ENCODE data around the gene CD8B. TPM values are rescaled to one million over a fixed set of nuclear protein-coding genes. Genes with fewer than 3 reads are reported as not detected.
"Not testable (repeated sequence)": the region's sequence is repeated elsewhere in the genome, so short reads cannot be mapped to it uniquely, and the experiment has no call there.

CD8B gene
- polyA plus RNA-seq (2011; rRNA removed) (not detected in 2 replicates), polyA minus RNA-seq (2011; rRNA and poly(A)+ RNA removed) (not detected in 2 replicates)

GRCh38 chr2:86861628-86862379 is at the start of gene CD8B:
Gene CD8B (minus strand): TSS chr2:86861886. CDS start chr2:86861865, 21 bp downstream.
- POLR2A ChIA-PET; H3K9me3 ChIP-seq (ENCODE audit: control insufficient read depth, insufficient read depth, low read length); CTCF ChIA-PET; H3K27ac ChIP-seq (ENCODE audit: low read depth, low read length); DNase-seq (ENCODE audit: low read depth, low spot score); H3K4me3 ChIP-seq (ENCODE audit: low read depth, low read length); H3K27me3 ChIP-seq (ENCODE audit: control insufficient read depth, insufficient read depth, low read length): not testable (repeated sequence)

GRCh38 chr2:86905868-86906267 is 44.2 kb upstream of the CD8B start:
- H3K9me3 ChIP-seq (ENCODE audit: control insufficient read depth, insufficient read depth, low read length); CTCF ChIA-PET; H3K4me3 ChIP-seq (ENCODE audit: low read depth, low read length); H3K27me3 ChIP-seq (ENCODE audit: control insufficient read depth, insufficient read depth, low read length); DNase-seq (ENCODE audit: low read depth, low spot score); POLR2A ChIA-PET; H3K27ac ChIP-seq (ENCODE audit: low read depth, low read length): not testable (repeated sequence)

GRCh38 chr2:86900687-86901086 is 39.0 kb upstream of the CD8B start:
- POLR2A ChIA-PET; H3K27me3 ChIP-seq (ENCODE audit: control insufficient read depth, insufficient read depth, low read length); DNase-seq (ENCODE audit: low read depth, low spot score); H3K27ac ChIP-seq (ENCODE audit: low read depth, low read length); CTCF ChIA-PET; H3K4me3 ChIP-seq (ENCODE audit: low read depth, low read length); H3K9me3 ChIP-seq (ENCODE audit: control insufficient read depth, insufficient read depth, low read length): not testable (repeated sequence)

GRCh38 chr2:86886026-86886425 is 24.3 kb upstream of the CD8B start:
- CTCF ChIA-PET; DNase-seq (ENCODE audit: low read depth, low spot score); H3K4me3 ChIP-seq (ENCODE audit: low read depth, low read length); POLR2A ChIA-PET; H3K27me3 ChIP-seq (ENCODE audit: control insufficient read depth, insufficient read depth, low read length); H3K9me3 ChIP-seq (ENCODE audit: control insufficient read depth, insufficient read depth, low read length); H3K27ac ChIP-seq (ENCODE audit: low read depth, low read length): not testable (repeated sequence)

GRCh38 chr2:86882865-86883264 is 21.2 kb upstream of the CD8B start:
- H3K27ac ChIP-seq (ENCODE audit: low read depth, low read length); POLR2A ChIA-PET: not testable (repeated sequence)

GRCh38 chr2:86882118-86882665 is 20.5 kb upstream of the CD8B start:
- H3K27ac ChIP-seq (ENCODE audit: low read depth, low read length); H3K9me3 ChIP-seq (ENCODE audit: control insufficient read depth, insufficient read depth, low read length); H3K27me3 ChIP-seq (ENCODE audit: control insufficient read depth, insufficient read depth, low read length); H3K4me3 ChIP-seq (ENCODE audit: low read depth, low read length); DNase-seq (ENCODE audit: low read depth, low spot score); CTCF ChIA-PET; POLR2A ChIA-PET: not testable (repeated sequence)

More at GRCh38 chr2:86882865-86883264, 21.2 kb upstream of the CD8B start:
- CTCF ChIA-PET; H3K27me3 ChIP-seq (ENCODE audit: control insufficient read depth, insufficient read depth, low read length); DNase-seq (ENCODE audit: low read depth, low spot score); H3K4me3 ChIP-seq (ENCODE audit: low read depth, low read length); H3K9me3 ChIP-seq (ENCODE audit: control insufficient read depth, insufficient read depth, low read length): not testable (repeated sequence)

GRCh38 chr2:86878986-86879385 is 17.3 kb upstream of the CD8B start:
- CTCF ChIA-PET; H3K27ac ChIP-seq (ENCODE audit: low read depth, low read length); DNase-seq (ENCODE audit: low read depth, low spot score); H3K27me3 ChIP-seq (ENCODE audit: control insufficient read depth, insufficient read depth, low read length); H3K4me3 ChIP-seq (ENCODE audit: low read depth, low read length); POLR2A ChIA-PET; H3K9me3 ChIP-seq (ENCODE audit: control insufficient read depth, insufficient read depth, low read length): not testable (repeated sequence)

- H3K9me3 ChIP-seq (ENCODE audit: control insufficient read depth, insufficient read depth, low read length); H3K27me3 ChIP-seq (ENCODE audit: control insufficient read depth, insufficient read depth, low read length); H3K4me3 ChIP-seq (ENCODE audit: low read depth, low read length); DNase-seq (ENCODE audit: low read depth, low spot score); POLR2A ChIA-PET; H3K27ac ChIP-seq (ENCODE audit: low read depth, low read length); CTCF ChIA-PET: not testable (repeated sequence)
Observed at GRCh38 chr2:86870941-86871340, 9.3 kb upstream of the CD8B start.

- H3K9me3 ChIP-seq (ENCODE audit: control insufficient read depth, insufficient read depth, low read length); H3K4me3 ChIP-seq (ENCODE audit: low read depth, low read length); CTCF ChIA-PET; H3K27ac ChIP-seq (ENCODE audit: low read depth, low read length); H3K27me3 ChIP-seq (ENCODE audit: control insufficient read depth, insufficient read depth, low read length); DNase-seq (ENCODE audit: low read depth, low spot score); POLR2A ChIA-PET: not testable (repeated sequence)
Observed at GRCh38 chr2:86868895-86869468, 7.3 kb upstream of the CD8B start.

- POLR2A ChIA-PET; CTCF ChIA-PET; H3K4me3 ChIP-seq (ENCODE audit: low read depth, low read length); H3K9me3 ChIP-seq (ENCODE audit: control insufficient read depth, insufficient read depth, low read length); H3K27me3 ChIP-seq (ENCODE audit: control insufficient read depth, insufficient read depth, low read length); H3K27ac ChIP-seq (ENCODE audit: low read depth, low read length); DNase-seq (ENCODE audit: low read depth, low spot score): not testable (repeated sequence)
Observed at GRCh38 chr2:86862380-86862703, 656 bp upstream of the CD8B start.

GRCh38 chr2:86861175-86861574 is 511 bp downstream of the CD8B start:
- H3K27me3 ChIP-seq (ENCODE audit: control insufficient read depth, insufficient read depth, low read length); CTCF ChIA-PET; H3K27ac ChIP-seq (ENCODE audit: low read depth, low read length); H3K4me3 ChIP-seq (ENCODE audit: low read depth, low read length); DNase-seq (ENCODE audit: low read depth, low spot score); POLR2A ChIA-PET; H3K9me3 ChIP-seq (ENCODE audit: control insufficient read depth, insufficient read depth, low read length): not testable (repeated sequence)

- POLR2A ChIA-PET; DNase-seq (ENCODE audit: low read depth, low spot score); H3K27me3 ChIP-seq (ENCODE audit: control insufficient read depth, insufficient read depth, low read length); H3K27ac ChIP-seq (ENCODE audit: low read depth, low read length); H3K4me3 ChIP-seq (ENCODE audit: low read depth, low read length); H3K9me3 ChIP-seq (ENCODE audit: control insufficient read depth, insufficient read depth, low read length); CTCF ChIA-PET: not testable (repeated sequence)
Observed at GRCh38 chr2:86860573-86860972, 1.1 kb downstream of the CD8B start.
